ENCODE data around the gene SEC23B.

SEC23B gene

DNA sequence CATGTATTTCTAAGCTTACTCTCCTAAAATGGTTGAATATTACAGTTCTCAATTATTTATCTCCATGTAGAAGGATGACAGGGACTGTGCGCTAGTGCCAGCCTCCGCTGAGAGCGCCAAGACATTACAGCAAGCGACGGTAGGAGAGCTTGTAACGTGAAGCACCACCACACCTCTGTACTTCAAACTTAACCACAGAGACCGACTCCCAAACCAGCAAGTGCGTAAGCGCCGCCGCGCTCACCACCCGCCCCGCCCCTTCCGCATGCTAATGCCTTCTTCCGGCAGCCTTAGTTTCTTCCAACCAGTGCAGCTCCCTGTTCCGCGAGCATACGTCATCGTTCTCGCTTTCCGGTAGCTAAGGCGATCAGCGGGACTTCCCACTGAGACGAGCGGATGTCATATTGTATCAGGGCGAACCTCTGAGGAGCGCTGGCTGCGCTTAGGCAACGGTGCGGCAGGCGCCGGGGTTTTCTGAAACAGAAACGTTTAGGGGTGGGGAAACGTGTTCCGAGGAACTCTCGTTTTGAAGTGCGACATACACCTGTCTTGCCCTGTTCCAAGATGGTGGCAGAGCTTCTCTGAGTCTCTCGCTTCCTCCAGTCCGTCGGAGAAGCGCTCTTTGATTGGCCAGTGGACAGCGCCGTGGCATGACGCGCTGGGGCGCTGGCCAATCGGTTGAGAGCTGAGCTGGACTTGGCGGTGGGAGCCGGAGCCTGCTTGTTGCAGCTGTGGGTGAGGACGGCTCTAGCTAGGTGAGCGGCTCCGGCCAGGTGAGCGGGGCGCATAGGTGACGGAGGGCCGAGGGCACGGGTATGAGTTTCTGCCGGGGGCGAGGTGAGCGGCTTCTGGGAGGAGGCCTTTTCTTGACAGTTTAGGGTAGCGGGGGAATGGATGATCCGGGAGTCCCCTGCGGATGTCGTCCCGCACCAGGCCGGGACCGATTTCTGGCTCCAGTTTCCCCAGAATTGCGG lies at the start of gene SEC23B:
Gene SEC23B (plus strand): TSS at position 723 of the 974 bp plus-strand sequence. CDS start 2,896 bp downstream, outside the sequence.
- TF ChIP-seq, protein P1, sequence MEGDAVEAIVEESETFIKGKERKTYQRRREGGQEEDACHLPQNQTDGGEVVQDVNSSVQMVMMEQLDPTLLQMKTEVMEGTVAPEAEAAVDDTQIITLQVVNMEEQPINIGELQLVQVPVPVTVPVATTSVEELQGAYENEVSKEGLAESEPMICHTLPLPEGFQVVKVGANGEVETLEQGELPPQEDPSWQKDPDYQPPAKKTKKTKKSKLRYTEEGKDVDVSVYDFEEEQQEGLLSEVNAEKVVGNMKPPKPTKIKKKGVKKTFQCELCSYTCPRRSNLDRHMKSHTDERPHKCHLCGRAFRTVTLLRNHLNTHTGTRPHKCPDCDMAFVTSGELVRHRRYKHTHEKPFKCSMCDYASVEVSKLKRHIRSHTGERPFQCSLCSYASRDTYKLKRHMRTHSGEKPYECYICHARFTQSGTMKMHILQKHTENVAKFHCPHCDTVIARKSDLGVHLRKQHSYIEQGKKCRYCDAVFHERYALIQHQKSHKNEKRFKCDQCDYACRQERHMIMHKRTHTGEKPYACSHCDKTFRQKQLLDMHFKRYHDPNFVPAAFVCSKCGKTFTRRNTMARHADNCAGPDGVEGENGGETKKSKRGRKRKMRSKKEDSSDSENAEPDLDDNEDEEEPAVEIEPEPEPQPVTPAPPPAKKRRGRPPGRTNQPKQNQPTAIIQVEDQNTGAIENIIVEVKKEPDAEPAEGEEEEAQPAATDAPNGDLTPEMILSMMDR (IDR thresholded peaks at IDR 0.05): no peak
- TF ChIP-seq ZFX (IDR thresholded peaks at IDR 0.05; ENCODE audit: borderline replicate concordance): no peak
- peak within 1 kb of the TSS; percentile 96 for H3K27ac ChIP-seq

DNA sequence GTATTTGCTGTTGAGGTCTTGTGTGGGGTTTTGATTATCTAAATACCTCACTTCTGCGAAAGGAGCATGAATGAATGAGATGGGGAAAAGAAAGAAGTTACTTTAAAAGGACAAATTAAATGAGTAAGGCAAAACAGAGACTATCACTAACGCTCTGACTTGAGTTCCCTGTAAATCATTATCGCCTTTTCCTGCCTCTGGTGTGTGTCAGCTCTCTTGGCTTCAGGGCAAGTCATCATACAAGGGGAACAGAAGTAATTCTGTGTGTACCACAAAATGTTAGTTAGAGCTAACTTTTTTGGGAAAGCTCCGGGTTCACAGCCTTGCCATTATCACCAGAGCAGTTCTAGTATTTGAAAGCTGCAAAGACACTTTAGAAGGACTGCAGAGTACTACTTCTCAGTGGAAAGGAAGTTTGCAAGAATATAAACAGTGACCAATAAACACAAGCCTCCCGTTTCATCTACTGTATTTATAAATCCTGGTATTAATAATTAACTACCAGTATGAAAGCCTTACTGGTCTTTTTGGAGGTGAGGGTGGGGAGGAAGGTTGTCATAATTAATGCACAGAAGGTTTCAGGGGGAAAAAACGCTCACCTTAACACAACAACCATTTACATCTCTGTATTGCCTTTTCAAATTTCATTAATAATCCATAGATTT lies 42.1 kb upstream of the SEC23B start:
- H3K27ac ChIP-seq: peak overlapping the region; percentile 85
- TF ChIP-seq, protein P1 (IDR thresholded peaks at IDR 0.05): no peak
- no peak for TF ChIP-seq ZFX (IDR thresholded peaks at IDR 0.05; ENCODE audit: borderline replicate concordance)

DNA sequence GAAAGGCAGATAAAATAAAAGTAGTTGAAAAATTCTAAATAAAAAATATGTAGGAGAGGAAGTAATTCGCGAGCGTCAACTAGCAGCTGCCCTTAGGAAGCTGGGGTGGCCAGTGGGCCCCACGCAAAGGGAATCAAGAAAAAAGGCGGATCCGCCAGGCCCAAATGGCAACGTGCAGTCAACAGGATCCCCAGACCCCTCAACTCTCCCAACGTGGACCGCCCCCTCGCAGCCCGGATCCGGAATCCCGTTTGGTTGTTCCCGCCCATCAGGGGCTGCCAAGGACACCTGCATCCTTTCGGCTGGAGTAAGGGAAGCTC lies 41.2 kb upstream of the SEC23B start:
- H3K27ac ChIP-seq: peak overlapping the region; percentile 85
- no peak for TF ChIP-seq ZFX (IDR thresholded peaks at IDR 0.05; ENCODE audit: borderline replicate concordance)
- TF ChIP-seq, protein P1 (IDR thresholded peaks at IDR 0.05): no peak

DNA sequence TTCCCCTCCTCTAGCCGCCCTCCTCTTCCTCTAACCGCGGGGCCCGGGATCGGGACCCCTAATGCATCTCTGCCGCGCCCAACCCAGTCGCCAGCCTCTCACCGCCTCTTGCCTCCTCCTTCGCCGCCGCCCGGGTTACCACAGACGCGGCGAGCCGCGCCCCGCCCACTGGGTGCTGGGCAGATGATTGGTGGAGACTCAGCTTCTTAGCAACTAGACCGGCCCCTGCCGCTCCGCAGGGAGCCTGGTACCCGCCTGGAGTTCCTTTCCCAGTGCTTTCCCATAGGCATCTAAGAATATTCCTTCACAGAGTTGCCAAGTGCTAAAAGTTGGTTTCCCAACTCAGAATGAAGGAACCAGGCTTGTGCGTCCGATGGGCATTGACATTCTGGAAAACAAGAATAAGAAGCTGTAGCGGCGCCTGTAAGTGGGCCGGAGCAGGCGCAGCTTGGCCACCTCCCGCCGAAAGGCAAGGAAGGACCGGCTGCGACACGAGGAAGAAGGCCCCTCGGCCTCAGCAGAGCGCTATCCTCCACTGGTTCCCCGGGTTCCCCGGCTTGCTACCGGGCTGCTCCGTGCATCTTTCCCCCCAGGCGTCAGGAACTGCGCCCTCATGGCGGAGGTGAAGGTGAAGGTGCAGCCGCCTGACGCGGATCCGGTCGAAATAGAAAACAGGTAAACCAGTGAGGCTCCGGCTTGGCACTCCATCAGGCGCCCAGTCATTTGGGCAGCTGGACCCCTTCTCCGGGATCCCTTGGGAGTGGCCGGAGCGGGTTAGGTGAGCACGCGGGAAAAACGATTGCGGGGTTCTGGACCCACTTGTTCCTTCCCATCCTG lies 40.6 kb upstream of the SEC23B start, which contains the start of the genes DZANK1 and POLR3F:
Gene DZANK1 (minus strand): TSS at position 137 of the 837 bp plus-strand sequence. CDS start 1,672 bp downstream, outside the sequence.
Gene POLR3F (plus strand): TSS at position 497 of the 837 bp plus-strand sequence. CDS start 117 bp downstream, at position 614.
- peak within 1 kb of the TSS; percentile 85 for H3K27ac ChIP-seq
- no peak for TF ChIP-seq ZFX (IDR thresholded peaks at IDR 0.05; ENCODE audit: borderline replicate concordance)
- TF ChIP-seq, protein P1 (IDR thresholded peaks at IDR 0.05): no peak

DNA sequence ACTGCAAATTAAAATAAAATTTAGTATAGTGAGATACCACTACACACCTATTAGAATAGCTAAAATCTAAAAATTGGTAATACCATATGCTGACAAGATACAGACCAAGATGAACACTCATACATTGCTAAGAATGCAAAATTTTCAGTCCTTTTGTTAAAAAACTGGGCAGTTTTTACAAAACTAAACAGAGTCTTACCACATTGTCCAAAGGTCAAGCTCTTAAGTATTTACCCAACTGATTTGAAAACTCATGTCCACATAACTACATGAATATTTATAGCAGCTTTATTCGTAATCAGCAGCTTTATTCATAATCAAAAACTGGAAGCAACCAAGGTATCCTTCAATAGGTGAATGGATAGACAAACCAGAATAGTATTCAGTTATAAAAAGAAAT lies 30.5 kb upstream of the SEC23B start:
- TF ChIP-seq ZFX (IDR thresholded peaks at IDR 0.05; ENCODE audit: borderline replicate concordance): no peak
- TF ChIP-seq, protein P1 (IDR thresholded peaks at IDR 0.05): no peak
- H3K27ac ChIP-seq: no peak overlapping the region

DNA sequence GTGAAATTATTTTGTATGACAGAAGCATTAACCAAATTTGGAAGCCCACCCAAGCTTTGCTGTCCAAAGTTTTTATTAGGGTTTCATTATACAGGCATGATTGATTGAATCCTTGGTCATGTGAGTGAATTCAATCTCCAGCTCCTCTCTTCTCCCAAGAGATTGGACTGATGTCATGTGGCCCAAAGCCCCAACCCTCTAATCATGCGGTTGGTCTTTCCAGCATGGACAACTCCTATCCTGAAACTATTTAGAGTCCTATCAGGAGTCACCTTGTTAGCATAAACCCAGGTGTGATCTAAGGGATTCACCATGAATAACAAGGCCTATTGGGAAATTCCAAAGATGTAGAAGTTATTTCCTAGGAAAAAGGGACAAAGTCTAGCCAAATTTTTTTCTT lies 29.9 kb upstream of the SEC23B start:
- TF ChIP-seq, protein P1 (IDR thresholded peaks at IDR 0.05): no peak
- no peak for TF ChIP-seq ZFX (IDR thresholded peaks at IDR 0.05; ENCODE audit: borderline replicate concordance)
- no peak overlapping the region for H3K27ac ChIP-seq

Data from 22Rv1 (cell line).